NCI-H1105 (cell line): Measurements from ENCODE around the gene BST1.
"Not testable (repeated sequence)": the region's sequence is repeated elsewhere in the genome, so short reads cannot be mapped to it uniquely, and the experiment has no call there.

ENCODE experiments used
- DNase-seq: peaks from one replicate; lab custom pipeline; 2025; lab: John Stamatoyannopoulos, UW

BST1 gene

DNA sequence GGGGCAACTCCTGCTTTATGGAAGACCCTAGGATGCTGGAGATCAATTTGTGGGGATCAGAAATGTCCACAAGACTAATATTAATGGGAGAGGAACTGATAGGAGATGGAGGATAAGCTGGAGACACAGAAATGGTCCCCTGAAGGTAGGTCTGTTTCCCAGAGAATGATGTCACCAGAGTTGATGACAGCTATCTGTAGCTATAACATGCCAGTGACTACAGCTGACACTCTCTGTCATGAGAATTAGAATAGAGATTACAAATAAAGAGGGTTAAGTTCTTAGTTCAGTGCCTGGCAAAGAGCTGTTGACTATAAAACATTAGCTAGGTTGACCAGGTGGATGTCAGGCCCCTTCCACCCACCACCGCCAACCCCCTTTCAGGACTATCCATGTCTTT lies 9.3 kb downstream of the BST1 start:
- DNase-seq = no peak

DNA sequence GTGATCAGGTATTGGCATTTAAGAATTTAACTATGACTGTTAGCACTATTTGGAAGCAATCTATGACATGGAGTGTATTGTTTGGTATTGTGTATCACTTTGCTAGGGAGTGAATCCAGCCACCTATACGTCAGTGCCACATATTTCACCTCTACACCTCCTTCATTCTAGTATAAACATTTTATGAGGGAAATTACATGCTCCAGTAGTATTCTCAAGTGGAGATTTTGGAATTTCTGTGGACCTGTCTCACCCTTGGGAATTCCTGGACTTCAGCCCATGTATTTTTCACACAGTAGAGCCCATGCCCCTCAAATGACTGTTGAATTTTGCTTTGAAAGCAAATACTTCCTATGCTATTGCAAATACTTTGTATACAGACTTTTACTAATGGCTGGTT lies 11.3 kb downstream of the BST1 start:
- DNase-seq = no peak

DNA sequence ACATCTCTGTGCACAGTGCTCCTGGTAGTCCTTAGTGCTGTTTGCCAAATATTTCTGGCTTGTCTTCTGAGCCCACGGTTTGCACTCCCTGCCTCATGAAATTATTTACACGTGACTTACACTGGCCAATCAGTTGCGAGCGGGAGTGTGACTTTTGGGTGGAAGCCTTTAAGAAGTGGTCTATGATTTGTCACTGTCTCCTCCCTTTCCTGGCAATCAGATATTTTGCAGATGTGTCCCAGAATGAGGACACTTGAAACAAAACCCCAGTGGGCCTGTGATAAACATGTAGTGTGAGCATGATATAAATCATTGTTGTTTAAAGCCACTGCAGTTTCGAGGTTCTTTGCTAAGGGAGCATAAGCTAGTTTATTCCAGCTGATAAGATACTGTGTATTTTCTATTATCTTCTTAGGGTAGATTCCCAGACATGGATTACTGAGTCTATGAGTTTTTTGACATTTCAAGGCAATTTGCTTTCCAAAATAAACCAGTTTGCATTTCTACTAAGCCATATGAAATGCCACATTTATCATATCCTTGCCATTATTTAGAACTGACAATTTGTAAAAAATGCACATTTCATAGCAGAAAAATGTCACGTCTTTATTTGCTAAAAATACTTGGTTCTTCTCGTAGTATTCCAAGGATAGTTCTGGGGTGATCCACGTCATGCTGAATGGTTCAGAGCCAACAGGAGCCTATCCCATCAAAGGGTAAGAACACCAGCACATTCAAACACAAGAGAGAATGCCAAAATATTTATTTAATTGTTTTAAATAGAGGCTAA lies 12.0 kb downstream of the BST1 start:
- no peak for DNase-seq

DNA sequence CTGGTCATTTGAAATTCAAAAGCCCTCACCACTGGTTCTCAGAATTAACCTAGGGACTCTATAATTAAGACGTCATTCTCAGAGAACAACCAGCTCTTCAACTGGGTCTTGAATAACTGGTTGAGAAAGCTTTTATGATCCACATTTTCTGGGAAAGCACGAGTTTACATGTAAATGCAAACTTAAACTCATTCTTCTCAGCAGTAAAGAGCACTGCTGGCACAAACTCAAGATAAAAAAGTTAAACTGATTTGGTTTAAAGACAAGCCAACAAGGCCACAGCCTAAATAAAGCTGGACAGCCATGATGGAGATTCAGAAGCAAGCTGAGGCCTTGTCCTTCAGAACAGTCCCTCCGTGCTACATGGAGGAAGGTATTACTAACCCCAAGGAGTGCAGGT lies 13.2 kb downstream of the BST1 start:
- DNase-seq = no peak

DNA sequence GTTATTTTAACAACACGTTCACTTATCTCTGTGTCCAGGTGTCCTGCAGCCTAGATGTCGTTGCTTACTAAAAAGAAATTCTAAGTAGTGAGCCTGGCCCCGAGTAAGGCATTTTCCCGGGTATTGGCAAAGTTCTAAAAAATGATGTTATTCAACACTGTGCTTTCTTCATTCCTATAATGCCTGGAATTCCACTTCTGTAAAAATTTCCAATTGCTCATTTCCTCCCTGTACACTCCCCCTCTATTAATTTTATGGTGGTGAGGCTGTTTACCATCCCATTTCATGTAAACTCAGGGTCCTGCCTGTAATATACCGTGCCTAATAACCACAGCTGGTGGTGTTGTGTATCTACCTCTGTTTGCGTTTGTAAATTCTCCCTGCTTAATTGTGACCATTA lies 14.2 kb downstream of the BST1 start:
- DNase-seq = no peak

DNA sequence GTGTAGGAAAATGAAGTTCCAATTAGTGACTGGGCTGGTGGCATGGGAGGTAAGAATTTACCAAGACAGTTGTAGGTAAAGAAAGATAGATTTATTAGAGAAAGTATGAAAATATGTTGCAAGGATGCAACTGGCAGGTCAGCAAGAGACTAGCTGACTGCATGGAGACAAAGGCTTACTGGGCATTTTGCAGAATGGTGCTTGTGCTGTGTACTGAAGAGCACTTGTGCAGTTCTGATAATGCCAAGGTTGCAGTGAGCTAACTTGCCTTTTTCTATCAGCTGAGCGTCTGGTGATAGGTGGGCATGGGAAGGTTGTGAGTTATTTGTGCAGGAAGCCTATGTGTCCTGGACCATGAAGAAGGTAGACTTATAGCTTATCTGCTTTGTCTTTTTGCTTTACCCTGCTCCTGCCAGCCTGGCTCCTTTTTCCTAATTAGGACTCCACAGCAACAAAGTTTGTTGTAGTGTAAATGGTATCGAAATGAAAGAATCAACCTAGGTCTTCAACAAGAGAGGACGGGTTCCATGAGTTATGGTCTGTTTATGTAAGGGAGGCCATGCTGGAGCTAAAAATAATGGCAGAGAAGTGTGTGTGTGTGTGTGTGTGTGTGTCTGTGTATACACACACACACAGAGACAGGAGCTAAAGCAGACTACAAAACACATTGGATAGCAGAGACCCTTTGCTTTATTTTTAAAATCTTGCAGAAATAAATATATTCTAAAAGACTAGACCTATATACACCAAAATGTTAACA lies 15.0 kb downstream of the BST1 start:
- no peak for DNase-seq

DNA sequence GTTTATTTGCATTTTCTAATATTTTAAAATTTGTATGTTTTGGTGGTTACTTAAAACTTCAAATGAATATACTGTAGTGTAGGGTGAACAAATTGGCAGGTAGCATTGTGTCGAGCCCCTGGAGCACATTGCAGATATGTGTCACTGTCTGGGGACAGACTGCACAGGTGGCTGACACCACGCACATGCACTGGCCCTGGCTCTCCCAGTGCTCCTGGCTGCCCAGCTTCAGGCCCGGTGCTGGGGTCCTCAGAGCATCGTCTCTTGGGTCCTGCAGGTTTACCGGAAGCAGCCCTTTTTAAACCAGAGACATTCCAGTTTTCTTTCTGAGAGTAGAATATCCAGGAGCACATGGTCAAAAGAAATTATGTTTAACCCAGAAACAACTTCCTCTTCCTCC lies 15.6 kb downstream of the BST1 start:
- no peak for DNase-seq

DNA sequence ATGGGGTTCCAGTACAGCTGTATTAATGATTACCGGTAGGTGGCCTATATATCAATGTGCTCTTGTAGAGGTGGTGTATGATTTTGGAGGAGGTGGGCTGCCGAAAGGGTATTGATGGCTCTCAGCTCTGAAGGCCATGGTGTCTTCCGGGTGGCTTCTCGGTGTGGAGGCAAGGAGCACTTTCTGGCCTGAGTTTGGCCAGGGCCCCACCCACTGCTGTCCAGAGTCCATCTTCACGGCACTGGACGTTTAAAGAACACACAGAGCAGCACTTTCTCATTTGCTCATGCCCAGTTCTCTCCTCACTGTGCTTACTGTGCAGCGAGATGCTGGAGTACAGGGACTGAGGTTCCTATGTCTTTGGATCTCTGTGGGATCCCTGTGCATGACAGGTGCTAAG lies 16.1 kb downstream of the BST1 start:
- DNase-seq = no peak

DNA sequence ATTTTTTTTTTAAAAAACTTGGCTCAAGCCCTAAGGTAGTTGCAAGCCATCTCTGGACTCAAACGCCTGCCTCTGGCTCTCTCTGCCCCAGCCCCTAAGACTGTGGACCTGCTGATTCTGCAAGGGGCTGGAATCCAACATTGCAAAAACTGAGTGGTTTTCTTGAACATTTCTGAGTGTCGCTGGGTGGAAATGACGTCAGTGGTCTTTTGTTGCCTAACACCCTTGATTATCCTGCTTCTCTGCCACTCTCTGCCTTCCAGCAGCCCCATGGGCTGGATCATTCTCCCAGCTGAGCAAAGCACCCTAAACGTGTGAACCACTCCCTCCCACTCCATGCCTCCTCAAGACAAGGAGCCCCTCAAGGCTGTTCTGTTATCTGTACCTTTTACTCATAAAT lies 16.6 kb downstream of the BST1 start:
- no peak for DNase-seq

DNA sequence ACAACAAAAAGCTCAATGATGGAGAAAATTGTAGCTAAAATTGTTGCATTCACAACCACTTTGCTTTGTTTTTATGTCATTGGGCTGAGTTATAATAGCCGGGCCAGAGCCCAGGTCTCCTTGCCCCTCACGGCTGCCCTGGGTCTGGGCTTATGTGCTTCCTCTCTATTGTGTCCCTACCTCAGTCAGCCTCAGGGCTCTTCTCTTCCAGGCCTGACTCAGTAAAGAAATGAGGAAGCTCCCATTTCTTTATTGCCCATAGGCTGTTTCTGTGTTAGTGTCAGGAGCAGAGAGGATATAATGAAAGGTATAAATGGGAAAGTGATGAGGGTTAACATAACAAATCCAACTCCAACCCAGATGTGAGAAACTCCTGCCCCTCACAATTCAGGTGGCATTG lies 18.0 kb downstream of the BST1 start:
- no peak for DNase-seq

DNA sequence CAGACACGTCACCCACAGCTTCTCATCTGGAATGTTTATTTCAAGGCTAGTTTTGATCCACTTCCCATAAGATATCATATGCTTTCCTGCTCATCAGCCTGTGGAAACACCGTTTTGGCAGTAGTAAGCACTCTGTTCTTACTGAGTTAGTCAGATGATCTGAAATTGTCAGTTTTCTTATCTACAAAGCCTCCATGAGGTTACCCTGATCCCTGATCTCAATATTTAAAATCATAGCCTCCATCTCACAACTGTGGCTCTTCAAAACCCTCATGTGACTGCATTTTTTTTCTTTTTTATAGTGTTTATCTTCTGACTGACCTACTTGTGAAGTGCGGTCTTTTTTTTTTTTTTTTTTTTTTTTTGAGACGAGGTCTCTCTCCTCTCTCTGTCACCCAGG lies 22.7 kb downstream of the BST1 start:
- no peak for DNase-seq

DNA sequence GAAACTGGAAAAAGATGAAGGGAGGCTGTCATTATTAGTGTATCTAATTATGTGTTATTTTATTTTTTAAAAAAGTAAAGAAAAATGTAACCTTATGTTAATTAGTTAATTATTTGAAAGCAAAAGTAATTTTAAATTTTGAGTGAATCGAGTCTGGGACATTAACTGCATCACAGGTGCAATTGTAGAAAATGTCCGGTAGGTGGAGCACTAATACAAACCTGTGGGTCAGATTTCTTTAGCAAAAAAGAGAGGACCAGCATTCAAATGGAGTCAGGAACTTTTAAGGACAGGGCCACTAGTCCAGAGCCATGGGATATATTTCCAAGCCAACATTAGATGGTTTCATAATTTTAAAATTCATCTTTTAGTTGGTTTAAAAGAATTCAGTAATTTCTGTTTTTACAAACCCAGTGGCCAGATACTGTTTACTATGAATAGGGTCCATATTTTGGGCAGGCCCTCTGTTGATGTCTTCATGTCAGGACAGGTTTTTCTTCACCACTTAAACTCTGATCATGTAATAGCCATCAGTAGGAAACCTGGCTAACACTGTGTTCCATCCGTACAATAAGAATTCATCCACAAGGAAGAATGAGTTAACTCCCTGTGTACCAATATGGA lies 27.2 kb downstream of the BST1 start:
- no peak for DNase-seq

DNA sequence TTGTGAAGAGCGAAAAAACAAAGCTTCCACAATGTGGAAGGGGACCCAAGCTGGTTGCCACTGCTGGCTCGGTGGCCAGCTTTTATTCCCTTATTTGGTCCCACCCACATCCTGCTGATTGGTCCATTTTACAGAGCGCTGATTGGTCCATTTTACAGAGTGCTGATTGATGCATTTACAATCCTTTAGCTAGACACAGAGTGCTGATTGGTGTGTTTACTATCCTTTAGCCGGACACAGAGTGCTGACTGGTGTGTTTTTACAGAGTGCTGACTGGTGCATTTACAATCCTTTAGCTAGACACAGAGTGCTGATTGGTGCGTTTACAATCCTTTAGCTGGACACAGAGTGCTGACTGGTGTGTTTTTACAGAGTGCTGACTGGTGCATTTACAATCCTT lies 30.2 kb downstream of the BST1 start:
- DNase-seq = not testable (repeated sequence)

DNA sequence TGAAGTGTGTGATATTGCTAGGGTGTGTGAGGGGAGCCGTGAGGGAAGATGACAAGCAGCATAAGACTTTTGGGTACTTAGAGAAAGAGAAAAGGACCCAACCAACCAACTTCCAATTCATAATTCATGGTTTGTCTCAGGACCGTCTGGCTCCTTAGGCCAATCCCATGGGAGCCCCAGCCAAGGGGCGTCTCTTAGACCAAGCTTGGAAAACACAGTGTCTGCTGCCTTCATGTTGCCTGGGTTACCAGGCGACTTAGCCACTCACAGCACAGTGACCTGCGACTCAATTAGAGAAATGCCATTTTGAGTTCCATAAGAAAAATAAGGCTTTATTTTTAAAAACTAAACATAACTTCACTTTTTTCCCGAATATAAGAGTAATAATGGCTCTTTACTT lies 32.7 kb downstream of the BST1 start:
- no peak for DNase-seq

DNA sequence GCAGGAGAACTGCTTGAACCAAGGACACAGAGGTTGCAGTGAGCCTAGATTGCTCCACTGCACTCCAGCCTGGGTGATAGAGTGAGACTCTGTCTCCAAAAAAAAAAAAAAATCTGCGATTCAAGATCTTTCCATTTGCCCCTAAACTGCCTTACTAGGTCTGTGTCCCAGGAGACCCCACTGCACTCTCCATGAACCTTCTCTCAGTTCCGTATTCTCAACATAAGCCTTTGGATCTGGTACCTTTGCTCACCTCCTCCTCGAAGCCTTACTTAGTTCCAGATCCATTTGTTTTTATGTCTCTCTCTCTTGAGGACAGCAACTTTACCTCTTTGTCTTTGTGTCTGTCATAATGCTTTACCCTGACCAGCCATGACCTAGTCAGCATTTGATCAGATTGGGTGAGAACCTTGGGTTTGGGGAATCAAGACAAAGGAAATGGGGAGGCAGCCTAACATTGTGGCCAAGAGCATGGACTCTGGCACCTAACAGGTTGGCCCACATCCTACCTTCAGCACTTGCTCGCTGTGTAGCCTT lies 33.7 kb downstream of the BST1 start:
- no peak for DNase-seq

DNA sequence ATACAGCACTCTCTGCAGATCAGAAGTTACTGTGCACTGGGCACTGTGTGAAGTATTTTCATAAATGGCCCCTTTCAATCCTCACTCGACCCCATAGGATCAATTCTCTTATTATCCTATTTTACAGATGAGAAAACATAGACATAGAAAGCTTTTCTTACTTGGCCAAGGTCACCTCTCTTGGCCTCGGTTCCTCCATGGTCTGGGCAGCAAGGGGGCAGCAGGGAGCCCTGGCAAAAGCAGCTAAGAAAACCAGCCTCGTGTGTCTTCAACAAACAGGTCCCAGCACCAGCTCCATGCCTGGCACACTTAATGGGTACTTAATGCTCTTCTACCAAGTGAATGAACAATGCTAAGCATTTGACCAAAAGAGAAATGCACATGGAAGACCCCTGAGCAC lies 34.4 kb downstream of the BST1 start:
- DNase-seq = no peak

DNA sequence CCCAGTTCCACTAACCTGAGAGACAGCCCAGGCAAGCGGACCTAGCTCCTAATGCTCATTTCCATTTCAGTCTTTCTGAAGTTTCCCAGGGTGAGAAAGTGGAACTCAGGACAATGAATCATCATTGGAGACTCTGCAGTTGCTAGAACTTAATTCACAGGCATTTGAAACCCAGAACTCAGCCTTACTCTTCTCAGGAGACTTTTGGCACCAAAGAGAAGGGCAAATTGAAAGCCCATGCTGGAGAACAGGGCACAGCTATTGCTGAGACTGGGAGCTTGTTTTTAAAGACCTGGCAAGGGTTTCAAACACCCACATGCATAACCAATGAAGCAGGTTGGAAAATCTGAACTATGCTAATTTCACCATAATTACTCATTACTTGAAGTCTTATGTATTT lies 36.0 kb downstream of the BST1 start:
- DNase-seq = no peak

DNA sequence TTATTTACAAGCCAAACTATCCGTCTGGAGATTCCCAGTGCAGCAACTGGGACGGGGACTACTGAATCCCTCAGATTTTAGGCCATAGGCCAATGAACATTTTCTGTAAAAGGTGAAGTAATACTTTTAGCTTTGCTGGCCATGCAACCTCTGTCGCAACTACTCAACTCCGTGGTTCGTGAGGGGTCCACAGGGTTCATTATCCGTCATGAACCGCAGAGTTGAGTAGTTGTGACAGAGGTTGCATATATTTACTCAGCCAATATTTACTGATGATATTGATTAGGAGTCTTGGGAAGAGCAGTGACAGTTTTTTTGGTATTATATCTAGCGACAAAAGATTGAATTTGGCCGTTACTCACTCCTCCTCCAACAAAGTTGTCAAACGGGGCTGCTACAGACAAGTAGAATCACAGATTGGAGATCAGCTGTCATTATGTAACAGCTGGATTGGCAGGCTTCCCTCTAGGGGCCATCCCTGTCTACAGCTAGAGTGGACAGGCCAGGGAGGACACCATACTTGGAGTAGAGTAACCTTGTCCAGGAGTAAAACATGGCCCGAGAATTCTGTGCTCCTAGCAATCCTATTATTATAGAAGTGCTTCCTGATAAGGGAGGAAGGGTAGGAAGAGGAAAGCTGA lies 38.0 kb downstream of the BST1 start:
- no peak for DNase-seq

DNA sequence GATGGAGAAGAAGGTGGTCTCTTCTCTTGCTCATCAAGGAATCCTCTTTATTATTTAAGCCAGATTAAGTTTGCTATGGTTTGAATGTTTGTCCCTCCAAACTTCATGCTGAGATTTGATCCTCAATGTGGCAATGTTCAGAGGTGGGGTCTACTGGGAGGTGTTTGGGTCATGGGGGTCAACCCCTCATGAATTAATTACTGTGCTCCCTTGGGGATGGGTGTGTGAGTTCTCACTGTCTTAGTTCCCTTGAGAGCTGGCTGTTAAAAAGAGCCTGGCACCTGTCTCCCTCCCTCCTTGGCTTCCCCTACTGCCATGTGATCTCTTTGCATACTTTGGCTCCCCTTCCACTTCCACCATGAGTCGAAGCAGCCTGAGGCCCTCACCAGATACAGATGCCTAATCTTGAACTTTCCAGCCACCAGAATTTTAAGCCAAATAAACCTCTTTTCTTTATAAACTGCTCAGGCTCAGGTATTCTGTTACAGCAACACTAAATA lies 39.3 kb downstream of the BST1 start:
- DNase-seq = no peak

DNA sequence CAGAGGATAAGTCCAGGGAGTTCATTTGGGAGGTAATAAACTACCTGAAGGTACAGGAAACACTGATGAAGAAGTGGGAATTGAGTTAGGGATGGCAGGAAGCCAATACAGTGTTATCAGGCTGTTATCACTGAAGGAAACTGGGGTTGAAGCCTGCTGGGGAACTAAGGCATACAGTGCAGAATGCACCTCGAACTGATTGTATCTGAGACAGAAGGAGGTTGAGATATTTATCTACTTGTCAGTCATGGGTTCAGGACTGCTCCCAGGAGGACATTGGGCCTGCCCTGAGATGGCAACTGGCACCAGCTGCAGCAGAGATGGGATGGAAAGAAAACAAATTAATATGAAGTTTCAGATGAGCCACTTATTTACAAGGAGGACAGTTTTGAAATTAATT lies 39.8 kb downstream of the BST1 start:
- DNase-seq = no peak

DNA sequence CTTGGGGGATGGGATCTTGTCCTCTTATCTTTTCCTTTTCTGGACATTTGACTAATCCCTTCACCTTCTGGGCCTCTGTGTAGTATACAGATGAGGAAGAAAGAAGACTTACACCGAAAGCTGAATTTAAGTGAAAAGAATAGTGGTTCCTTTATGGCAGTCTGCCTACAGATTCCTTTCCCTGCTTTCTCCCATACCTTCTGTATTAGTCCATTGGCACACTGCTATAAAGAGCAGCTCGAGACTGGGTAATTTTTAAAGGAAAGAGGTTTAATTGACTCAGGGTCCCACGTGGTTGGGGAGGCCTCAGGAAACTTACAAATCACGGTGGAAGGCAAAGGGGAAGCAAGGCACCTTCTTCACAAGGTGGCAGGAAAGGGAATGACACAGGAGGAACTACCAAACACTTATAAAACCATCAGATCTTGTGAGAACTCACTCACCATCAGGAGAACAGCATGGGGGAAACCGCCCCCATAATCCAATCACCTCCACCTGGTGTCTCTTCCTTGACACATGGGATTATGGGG lies 41.2 kb downstream of the BST1 start:
- DNase-seq = no peak

DNA sequence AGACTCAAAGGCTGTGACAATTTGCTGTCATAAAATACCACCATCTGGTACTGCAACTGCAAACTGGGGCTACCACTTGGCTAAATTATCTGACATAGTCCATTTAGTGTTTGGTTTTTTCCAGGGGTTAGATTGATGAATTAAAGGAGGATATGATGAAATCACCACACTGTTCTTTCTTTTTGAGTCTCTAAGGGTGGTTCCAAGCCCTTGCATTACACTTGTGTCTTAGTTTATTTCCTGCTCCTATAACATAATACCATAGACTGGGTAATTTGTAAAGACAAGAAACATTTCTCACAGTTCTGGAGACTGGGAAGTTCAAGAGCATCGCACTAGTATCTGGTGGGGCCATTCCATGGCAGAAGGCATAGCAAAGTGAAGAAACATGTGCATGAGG lies 43.2 kb downstream of the BST1 start:
- DNase-seq = no peak
